Measurements from ENCODE around the gene SNX13. TPM values are rescaled to one million over a fixed set of nuclear protein-coding genes. Genes with fewer than 3 reads are reported as not detected.

Gene SNX13
- total and polyA plus RNA-seq, 2 donors, result 16.8 to 114 TPM

GRCh38 chr7:17963281-17963680 lies 23.0 kb upstream of the SNX13 start:
- H3K4me3 ChIP-seq (ENCODE audit: low read depth, low read length), result no peak overlapping the region
- no peak overlapping the region for H3K27ac ChIP-seq (ENCODE audit: low read depth)
- 57% methylated on average over 3 of the region's 3 CpGs for WGBS
- H3K4me1 ChIP-seq (ENCODE audit: insufficient read depth), result peaks cover 1% of the 10 kb centered on the region
- H3K36me3 ChIP-seq (ENCODE audit: insufficient read depth), result no peaks in the 10 kb centered on the region
- no peak for DNase-seq (ENCODE audit: extremely low spot score)

GRCh38 chr7:17962652-17963051 lies 22.4 kb upstream of the SNX13 start:
- 96% methylated on average over 9 of the region's 9 CpGs for WGBS
- H3K27ac ChIP-seq (ENCODE audit: low read depth), result no peak overlapping the region
- no peak overlapping the region for H3K4me3 ChIP-seq (ENCODE audit: low read depth, low read length)
- no peak for DNase-seq (ENCODE audit: extremely low spot score)
- no peaks in the 10 kb centered on the region for H3K36me3 ChIP-seq (ENCODE audit: insufficient read depth)
- peaks cover 1% of the 10 kb centered on the region for H3K4me1 ChIP-seq (ENCODE audit: insufficient read depth)

- Histone ChIP-seq H3K4me1 (ENCODE audit: insufficient read depth) (no peaks in the 10 kb centered on the region), H3K27ac (ENCODE audit: low read depth) (no peak overlapping the region), H3K36me3 (ENCODE audit: insufficient read depth) (no peaks in the 10 kb centered on the region), H3K4me3 (ENCODE audit: low read depth, low read length) (no peak overlapping the region)
- DNase-seq (ENCODE audit: extremely low spot score), result no peak
- WGBS, result 79% methylated on average over 2 of the region's 2 CpGs
Observed at GRCh38 chr7:17957871-17958270, 17.6 kb upstream of the SNX13 start.

GRCh38 chr7:17952387-17952786 lies 12.1 kb upstream of the SNX13 start:
- 88% methylated on average over 2 of the region's 2 CpGs for WGBS

GRCh38 chr7:17951742-17952254 lies 11.5 kb upstream of the SNX13 start:
- no peak for DNase-seq (ENCODE audit: extremely low spot score)
- Histone ChIP-seq H3K4me3 (ENCODE audit: low read depth, low read length) (no peak overlapping the region), H3K27ac (ENCODE audit: low read depth) (no peak overlapping the region), H3K36me3 (ENCODE audit: insufficient read depth) (no peaks in the 10 kb centered on the region), H3K4me1 (ENCODE audit: insufficient read depth) (no peaks in the 10 kb centered on the region)
- WGBS, result 95% methylated on average over 5 of the region's 5 CpGs

More at GRCh38 chr7:17952387-17952786, 12.1 kb upstream of the SNX13 start:
- no peaks in the 10 kb centered on the region for H3K4me1 ChIP-seq (ENCODE audit: insufficient read depth)
- H3K27ac ChIP-seq (ENCODE audit: low read depth), result no peak overlapping the region
- DNase-seq (ENCODE audit: extremely low spot score), result no peak
- no peak overlapping the region for H3K4me3 ChIP-seq (ENCODE audit: low read depth, low read length)
- no peaks in the 10 kb centered on the region for H3K36me3 ChIP-seq (ENCODE audit: insufficient read depth)

- no peaks in the 10 kb centered on the region for H3K36me3 ChIP-seq (ENCODE audit: insufficient read depth)
- H3K27ac ChIP-seq (ENCODE audit: low read depth), result no peak overlapping the region
- no peak overlapping the region for H3K4me3 ChIP-seq (ENCODE audit: low read depth, low read length)
- no peaks in the 10 kb centered on the region for H3K4me1 ChIP-seq (ENCODE audit: insufficient read depth)
- WGBS, result 85% methylated on average over 2 of the region's 2 CpGs
- DNase-seq (ENCODE audit: extremely low spot score), result no peak
Observed at GRCh38 chr7:17948526-17949238, 8.4 kb upstream of the SNX13 start.

- Histone ChIP-seq H3K36me3 (ENCODE audit: insufficient read depth) (no peaks in the 10 kb centered on the region), H3K4me3 (ENCODE audit: low read depth, low read length) (no peak overlapping the region), H3K27ac (ENCODE audit: low read depth) (no peak overlapping the region), H3K4me1 (ENCODE audit: insufficient read depth) (no peaks in the 10 kb centered on the region)
- no peak for DNase-seq (ENCODE audit: extremely low spot score)
- WGBS, result 71% methylated on average over 2 of the region's 2 CpGs
Observed at GRCh38 chr7:17947620-17948019, 7.3 kb upstream of the SNX13 start.

- H3K36me3 ChIP-seq (ENCODE audit: insufficient read depth), result no peaks in the 10 kb centered on the region
- WGBS, result 39% methylated on average over 1 of the region's 1 CpG
- no peak for DNase-seq (ENCODE audit: extremely low spot score)
- H3K27ac ChIP-seq (ENCODE audit: low read depth), result no peak overlapping the region
- no peak overlapping the region for H3K4me3 ChIP-seq (ENCODE audit: low read depth, low read length)
- no peaks in the 10 kb centered on the region for H3K4me1 ChIP-seq (ENCODE audit: insufficient read depth)
Observed at GRCh38 chr7:17946591-17946990, 6.3 kb upstream of the SNX13 start.

GRCh38 chr7:17944720-17945119 lies 4.4 kb upstream of the SNX13 start:
- Histone ChIP-seq H3K27ac (ENCODE audit: low read depth) (no peak overlapping the region), H3K4me1 (ENCODE audit: insufficient read depth) (no peaks in the 10 kb centered on the region), H3K4me3 (ENCODE audit: low read depth, low read length) (no peak overlapping the region), H3K36me3 (ENCODE audit: insufficient read depth) (no peaks in the 10 kb centered on the region)
- 94% methylated on average over 1 of the region's 1 CpG for WGBS
- no peak for DNase-seq (ENCODE audit: extremely low spot score)

- no peak for DNase-seq (ENCODE audit: extremely low spot score)
- no peaks in the 10 kb centered on the region for H3K4me1 ChIP-seq (ENCODE audit: insufficient read depth)
- H3K27ac ChIP-seq (ENCODE audit: low read depth), result no peak overlapping the region
- WGBS, result 95% methylated on average over 2 of the region's 2 CpGs
- no peak overlapping the region for H3K4me3 ChIP-seq (ENCODE audit: low read depth, low read length)
- H3K36me3 ChIP-seq (ENCODE audit: insufficient read depth), result no peaks in the 10 kb centered on the region
Observed at GRCh38 chr7:17943006-17943405, 2.7 kb upstream of the SNX13 start.

GRCh38 chr7:17942231-17942630 lies 1.9 kb upstream of the SNX13 start:
- 95% methylated on average over 1 of the region's 1 CpG for WGBS
- Histone ChIP-seq H3K27ac (ENCODE audit: low read depth) (no peak overlapping the region), H3K36me3 (ENCODE audit: insufficient read depth) (no peaks in the 10 kb centered on the region), H3K4me1 (ENCODE audit: insufficient read depth) (no peaks in the 10 kb centered on the region), H3K4me3 (ENCODE audit: low read depth, low read length) (no peak overlapping the region)
- DNase-seq (ENCODE audit: extremely low spot score), result no peak

GRCh38 chr7:17940951-17941431 lies 697 bp upstream of the SNX13 start:
- WGBS, result 17% methylated on average over 12 of the region's 12 CpGs
- peak overlapping the region; percentile 76 for H3K4me3 ChIP-seq (ENCODE audit: low read depth, low read length)
- H3K36me3 ChIP-seq (ENCODE audit: insufficient read depth), result no peaks in the 10 kb centered on the region
- peak; percentile 15 for DNase-seq (ENCODE audit: extremely low spot score)
- peak overlapping the region; percentile 96 for H3K27ac ChIP-seq (ENCODE audit: low read depth)
- no peaks in the 10 kb centered on the region for H3K4me1 ChIP-seq (ENCODE audit: insufficient read depth)

GRCh38 chr7:17939606-17940301 lies 540 bp downstream of the SNX13 start:
- no peaks in the 10 kb centered on the region for H3K36me3 ChIP-seq (ENCODE audit: insufficient read depth)
- no peaks in the 10 kb centered on the region for H3K4me1 ChIP-seq (ENCODE audit: insufficient read depth)
- WGBS, result under 1% methylated on average over 29 of the region's 29 CpGs

GRCh38 chr7:17939211-17939605 lies 1.1 kb downstream of the SNX13 start:
- no peaks in the 10 kb centered on the region for H3K36me3 ChIP-seq (ENCODE audit: insufficient read depth)
- WGBS, result 9% methylated on average over 6 of the region's 6 CpGs
- DNase-seq (ENCODE audit: extremely low spot score), result no peak
- no peaks in the 10 kb centered on the region for H3K4me1 ChIP-seq (ENCODE audit: insufficient read depth)
- peak overlapping the region; percentile 76 for H3K4me3 ChIP-seq (ENCODE audit: low read depth, low read length)
- no peak overlapping the region for H3K27ac ChIP-seq (ENCODE audit: low read depth)

More at GRCh38 chr7:17939606-17940301, 540 bp downstream of the SNX13 start:
- Histone ChIP-seq H3K4me3 (ENCODE audit: low read depth, low read length) (peak overlapping the region; percentile 76), H3K27ac (ENCODE audit: low read depth) (peak overlapping the region; percentile 96)
- no peak for DNase-seq (ENCODE audit: extremely low spot score)

All from urinary bladder (tissue), 4 donors.